HepG2 (cell line): ENCODE measurements around the gene SEC61G. TPM values are rescaled to one million over a fixed set of nuclear protein-coding genes. Genes with fewer than 3 reads are reported as not detected.

Source experiments
- CCDC6 ChIP-seq: sonication (generic); formaldehyde crosslinking; IDR thresholded peaks from 2 replicates; pipeline ENCODE4 v1.8.1; 2022; ENCODE audit warnings: mild to moderate bottlenecking, missing genetic modification reagents, moderate library complexity
- HOXA3 ChIP-seq: sonication (generic); formaldehyde crosslinking; IDR thresholded peaks from 2 replicates; pipeline ENCODE4 v1.5.0; 2020; ENCODE audit warnings: missing genetic modification reagents
- LRRFIP1 ChIP-seq: sonication (generic); formaldehyde crosslinking; conservative IDR thresholded peaks from 2 replicates; pipeline ENCODE4 v1.4.0; 2020; ENCODE audit warnings: missing genetic modification reagents
- MATR3 ChIP-seq: sonication (generic); formaldehyde crosslinking; IDR thresholded peaks from 2 replicates; pipeline ENCODE4 v1.4.0; 2020; ENCODE audit warnings: missing genetic modification reagents
- NCOR1 ChIP-seq: fragments of 200-600 bp; sonication (generic); IDR thresholded peaks from 2 replicates; pipeline ENCODE4 v1.7.0; 2017; ENCODE audit warnings: antibody characterized with exemption, low read length, borderline replicate concordance
- PRDM4 ChIP-seq: sonication (generic); formaldehyde crosslinking; IDR thresholded peaks from 2 replicates; pipeline ENCODE4 v1.9.0; 2021; ENCODE audit warnings: missing genetic modification reagents, borderline replicate concordance
- ZZZ3 ChIP-seq: sonication (generic); formaldehyde crosslinking; IDR thresholded peaks from 2 replicates; pipeline ENCODE4 v1.4.0; 2020; ENCODE audit warnings: missing genetic modification reagents, mild to moderate bottlenecking, borderline replicate concordance
- polyA plus RNA-seq, 8 experiments: library from polyadenylated mRNA; depleted of rRNA in 3 of 8; stranded (reverse) in 7 of 8; unstranded in 1 of 8; fragments of >200 nt; fragmentation: Illumina TruSeq in 4 of 8; extraction: Trizol in 4 of 8; gene quantifications; 2 replicates each; pipeline versions ENCODE4 v1.2.1 to v1.2.3, GENCODE V29; 2011 to 2016; ENCODE audit warnings: low read depth in 4 of 8, missing spikeins in 1 of 8, mixed read lengths in 1 of 8; ENCODE audit not compliant: insufficient read depth in 1 of 8
- total RNA-seq, 5 experiments: library from RNA; depleted of rRNA; stranded (reverse); fragments of >200 nt; fragmentation: Illumina TruSeq; extraction: Trizol; gene quantifications; 2 replicates each; pipeline ENCODE4 v1.2.3, GENCODE V29; 2016; ENCODE audit warnings: low read depth in 1 of 5
- TF ChIP-seq, protein P1 (sequence below): conservative IDR thresholded peaks from 2 replicates; pipeline ENCODE4 v1.6.1; 2018; ENCODE audit warnings: missing genetic modification reagents

The SEC61G gene
- total and polyA plus RNA-seq, 2 of the 13 experiments (the other 11 are each of a cell fraction or from before 2014, with no cell fraction given) = 126 to 328 TPM

DNA sequence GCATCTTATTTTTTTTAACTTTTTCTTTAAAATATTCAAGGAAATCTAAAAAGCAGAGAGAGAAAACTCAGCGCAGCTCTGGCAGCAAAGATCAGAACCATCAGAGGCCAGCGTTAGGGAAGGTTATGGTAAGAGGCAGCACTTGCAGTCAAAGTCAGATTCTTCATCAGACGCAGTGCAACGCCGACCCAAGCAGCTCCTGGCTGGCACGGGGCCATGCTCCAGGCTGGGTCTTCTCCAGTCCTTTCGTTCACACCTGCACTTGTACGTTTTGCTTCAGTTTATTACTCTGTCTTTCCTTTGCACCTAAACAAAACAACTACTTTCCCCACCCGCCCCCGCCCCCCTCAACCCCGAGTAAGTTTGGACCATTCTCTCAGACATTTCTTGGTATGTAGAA, 43.1 kb upstream of the SEC61G start (continued):
- TF ChIP-seq LRRFIP1 (CRISPR knock-in tag) (no peak), MATR3 (CRISPR knock-in tag) (no peak), CCDC6 (CRISPR knock-in tag) (no peak), PRDM4 (CRISPR knock-in tag) (no peak), ZZZ3 (CRISPR knock-in tag) (no peak), NCOR1 (no peak), HOXA3 (CRISPR knock-in tag) (no peak)
- TF ChIP-seq, protein P1, sequence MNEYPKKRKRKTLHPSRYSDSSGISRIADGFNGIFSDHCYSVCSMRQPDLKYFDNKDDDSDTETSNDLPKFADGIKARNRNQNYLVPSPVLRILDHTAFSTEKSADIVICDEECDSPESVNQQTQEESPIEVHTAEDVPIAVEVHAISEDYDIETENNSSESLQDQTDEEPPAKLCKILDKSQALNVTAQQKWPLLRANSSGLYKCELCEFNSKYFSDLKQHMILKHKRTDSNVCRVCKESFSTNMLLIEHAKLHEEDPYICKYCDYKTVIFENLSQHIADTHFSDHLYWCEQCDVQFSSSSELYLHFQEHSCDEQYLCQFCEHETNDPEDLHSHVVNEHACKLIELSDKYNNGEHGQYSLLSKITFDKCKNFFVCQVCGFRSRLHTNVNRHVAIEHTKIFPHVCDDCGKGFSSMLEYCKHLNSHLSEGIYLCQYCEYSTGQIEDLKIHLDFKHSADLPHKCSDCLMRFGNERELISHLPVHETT = no peak
